ENCODE measurements around the gene C5orf24. TPM values are rescaled to one million over a fixed set of nuclear protein-coding genes. Genes with fewer than 3 reads are reported as not detected.

C5orf24 gene
- total and polyA plus RNA-seq, 3 experiments from 2014 or later, result 10.5 to 29.8 (median 28.9) TPM

- ChIA-PET CTCF (no interaction called here), POLR2A (no interaction called here)
- Mint-ChIP-seq H3K4me3 (no peak overlapping the region), H3K27me3 (no peaks in the 10 kb centered on the region), H3K36me3 (peaks cover 0 to 6% (median 0%) of the 10 kb centered on the region in 3 donors), H3K9me3 (no peaks in the 10 kb centered on the region), H3K4me1 (peaks cover 0 to 4% (median 0%) of the 10 kb centered on the region in 3 donors), H3K27ac (no peak overlapping the region)
- no peaks in the 10 kb centered on the region for H3K27me3 ChIP-seq (ENCODE audit: insufficient read depth, low read length, poor library complexity, severe bottlenecking)
- H3K27ac ChIP-seq (ENCODE audit: low read depth, low read length), result no peak overlapping the region
- no peaks in the 10 kb centered on the region for H3K36me3 ChIP-seq (ENCODE audit: insufficient read depth, low read length)
- H3K4me1 ChIP-seq (ENCODE audit: insufficient read depth, low read length), result no peaks in the 10 kb centered on the region
- no peak for DNase-seq
- no peaks in the 10 kb centered on the region for H3K9me3 ChIP-seq (ENCODE audit: low read length)
- H3K4me3 ChIP-seq (ENCODE audit: low read length), result no peak overlapping the region
Observed at GRCh38 chr5:134864707-134865106, 18.9 kb downstream of the C5orf24 start.

GRCh38 chr5:134873494-134873893, 27.7 kb downstream of the C5orf24 start:
- ChIA-PET POLR2A (interaction anchor here (0.7 to 1.8 kb wide), 6 partner anchors 26 to 135 kb away, joined by 3 to 20 read pairs (median 4); partner anchors contain the start of genes C5orf24, CAMLG and PCBD2), CTCF (interaction anchor here (0.6 to 3.3 kb wide), 8 partner anchors 11 to 521 kb away, joined by 3 to 17 read pairs (median 4); partner anchors contain the start of genes C5orf24, DDX46 and PCBD2)
- H3K27ac ChIP-seq (ENCODE audit: low read depth, low read length), result peak overlapping the region; percentile 88
- Mint-ChIP-seq H3K27ac (peak overlapping the region; percentile 92 to 99 (median 97)), H3K4me1 (peaks cover 36 to 41% (median 39%) of the 10 kb centered on the region in 3 donors), H3K4me3 (peak overlapping the region; percentile 93 to 99 (median 95)), H3K27me3 (no peaks in the 10 kb centered on the region), H3K36me3 (peaks cover 0 to 17% (median 4%) of the 10 kb centered on the region in 3 donors), H3K9me3 (no peaks in the 10 kb centered on the region)
- H3K4me3 ChIP-seq (ENCODE audit: low read length), result peak overlapping the region; percentile 99
- H3K4me1 ChIP-seq (ENCODE audit: insufficient read depth, low read length), result peaks cover 34% of the 10 kb centered on the region
- DNase-seq, result peak in 2 of 5 donors; percentile 19 to 21
- H3K9me3 ChIP-seq (ENCODE audit: low read length), result no peaks in the 10 kb centered on the region
- H3K36me3 ChIP-seq (ENCODE audit: insufficient read depth, low read length), result no peaks in the 10 kb centered on the region
- H3K27me3 ChIP-seq (ENCODE audit: insufficient read depth, low read length, poor library complexity, severe bottlenecking), result no peaks in the 10 kb centered on the region

- peaks cover 34% of the 10 kb centered on the region for H3K4me1 ChIP-seq (ENCODE audit: insufficient read depth, low read length)
- peak; percentile 73 to 88 (median 79) for DNase-seq
- ChIA-PET CTCF (interaction anchor here (0.6 to 3.3 kb wide), 8 partner anchors 10 to 522 kb away, joined by 3 to 17 read pairs (median 4); partner anchors contain the start of genes C5orf24, DDX46 and PCBD2), POLR2A (interaction anchor here (0.7 to 1.8 kb wide), 5 partner anchors 27 to 136 kb away, joined by 3 to 20 read pairs (median 5); partner anchors contain the start of genes C5orf24, CAMLG and PCBD2)
- Mint-ChIP-seq H3K27me3 (no peaks in the 10 kb centered on the region), H3K9me3 (no peaks in the 10 kb centered on the region), H3K36me3 (peaks cover 0 to 22% (median 4%) of the 10 kb centered on the region in 3 donors), H3K27ac (peak within 1 kb of the TSS; percentile 92 to 99 (median 97)), H3K4me3 (peak within 1 kb of the TSS; percentile 93 to 99 (median 95)), H3K4me1 (peaks cover 39 to 48% (median 45%) of the 10 kb centered on the region in 3 donors)
- peak within 1 kb of the TSS; percentile 88 for H3K27ac ChIP-seq (ENCODE audit: low read depth, low read length)
- no peaks in the 10 kb centered on the region for H3K36me3 ChIP-seq (ENCODE audit: insufficient read depth, low read length)
- H3K9me3 ChIP-seq (ENCODE audit: low read length), result no peaks in the 10 kb centered on the region
- no peaks in the 10 kb centered on the region for H3K27me3 ChIP-seq (ENCODE audit: insufficient read depth, low read length, poor library complexity, severe bottlenecking)
- peak within 1 kb of the TSS; percentile 99 for H3K4me3 ChIP-seq (ENCODE audit: low read length)
Observed at GRCh38 chr5:134873987-134874830, 28.4 kb downstream of the C5orf24 start, which contains the start of gene TXNDC15. Gene TXNDC15 (plus strand): TSS chr5:134874371. CDS start chr5:134874428, 57 bp downstream.

GRCh38 chr5:134874831-134875655, 29.3 kb downstream of the C5orf24 start:
- POLR2A ChIA-PET, result interaction anchor here (1.3 to 1.6 kb wide), 2 partner anchors 28 to 29 kb away, joined by 5 to 15 read pairs; partner anchors contain the start of gene C5orf24
- Histone ChIP-seq H3K4me3 (ENCODE audit: low read length) (peak overlapping the region; percentile 99), H3K36me3 (ENCODE audit: insufficient read depth, low read length) (no peaks in the 10 kb centered on the region), H3K27me3 (ENCODE audit: insufficient read depth, low read length, poor library complexity, severe bottlenecking) (no peaks in the 10 kb centered on the region), H3K4me1 (ENCODE audit: insufficient read depth, low read length) (peaks cover 34% of the 10 kb centered on the region), H3K9me3 (ENCODE audit: low read length) (no peaks in the 10 kb centered on the region), H3K27ac (ENCODE audit: low read depth, low read length) (peak overlapping the region; percentile 88)
- Mint-ChIP-seq H3K36me3 (peaks cover 0 to 27% (median 4%) of the 10 kb centered on the region in 3 donors), H3K27ac (peak overlapping the region; percentile 92 to 99 (median 97)), H3K4me1 (peaks cover 43 to 57% (median 54%) of the 10 kb centered on the region in 3 donors), H3K4me3 (peak overlapping the region; percentile 93 to 99 (median 95)), H3K27me3 (no peaks in the 10 kb centered on the region), H3K9me3 (no peaks in the 10 kb centered on the region)
- CTCF ChIA-PET, result interaction anchor here (1.5 to 1.8 kb wide), 2 partner anchors 29 kb away, joined by 4 to 5 read pairs; partner anchors contain the start of genes C5orf24 and PCBD2
- DNase-seq, result peak; percentile 2 to 47 (median 7)

- no peaks in the 10 kb centered on the region for H3K9me3 ChIP-seq (ENCODE audit: low read length)
- H3K4me1 ChIP-seq (ENCODE audit: insufficient read depth, low read length), result peaks cover 34% of the 10 kb centered on the region
- Mint-ChIP-seq H3K4me1 (peaks cover 48 to 65% (median 62%) of the 10 kb centered on the region in 3 donors), H3K36me3 (peaks cover 0 to 32% (median 7%) of the 10 kb centered on the region in 3 donors), H3K27ac (peak overlapping the region; percentile 36 to 99 (median 88)), H3K9me3 (no peaks in the 10 kb centered on the region), H3K4me3 (peak overlapping the region; percentile 9 to 94 (median 75)), H3K27me3 (no peaks in the 10 kb centered on the region)
- ChIA-PET CTCF (no interaction called here), POLR2A (no interaction called here)
- no peak overlapping the region for H3K4me3 ChIP-seq (ENCODE audit: low read length)
- H3K27ac ChIP-seq (ENCODE audit: low read depth, low read length), result no peak overlapping the region
- H3K27me3 ChIP-seq (ENCODE audit: insufficient read depth, low read length, poor library complexity, severe bottlenecking), result no peaks in the 10 kb centered on the region
- H3K36me3 ChIP-seq (ENCODE audit: insufficient read depth, low read length), result no peaks in the 10 kb centered on the region
- DNase-seq, result no peak
Observed at GRCh38 chr5:134877159-134877558, 31.4 kb downstream of the C5orf24 start.

GRCh38 chr5:134878403-134878802, 32.6 kb downstream of the C5orf24 start:
- H3K27me3 ChIP-seq (ENCODE audit: insufficient read depth, low read length, poor library complexity, severe bottlenecking), result no peaks in the 10 kb centered on the region
- ChIA-PET POLR2A (no interaction called here), CTCF (no interaction called here)
- peak overlapping the region in 5 of 8 donors; percentile 24 to 84 (median 73) for H3K27ac Mint-ChIP-seq
- no peak overlapping the region for H3K27ac ChIP-seq (ENCODE audit: low read depth, low read length)
- H3K36me3 Mint-ChIP-seq, result peaks cover 0 to 32% (median 7%) of the 10 kb centered on the region in 3 donors
- no peaks in the 10 kb centered on the region for H3K27me3 Mint-ChIP-seq
- H3K4me1 ChIP-seq (ENCODE audit: insufficient read depth, low read length), result peaks cover 30% of the 10 kb centered on the region
- H3K36me3 ChIP-seq (ENCODE audit: insufficient read depth, low read length), result no peaks in the 10 kb centered on the region
- no peaks in the 10 kb centered on the region for H3K9me3 ChIP-seq (ENCODE audit: low read length)
- H3K9me3 Mint-ChIP-seq, result no peaks in the 10 kb centered on the region
- H3K4me3 ChIP-seq (ENCODE audit: low read length), result no peak overlapping the region
- no peak for DNase-seq
- H3K4me1 Mint-ChIP-seq, result peaks cover 46 to 64% (median 60%) of the 10 kb centered on the region in 3 donors
- H3K4me3 Mint-ChIP-seq, result peak overlapping the region in 2 of 7 donors; percentile 27 to 66

GRCh38 chr5:134879456-134879855, 33.7 kb downstream of the C5orf24 start:
- Mint-ChIP-seq H3K36me3 (peaks cover 0 to 27% (median 7%) of the 10 kb centered on the region in 3 donors), H3K27ac (peak overlapping the region in 3 of 8 donors; percentile 40 to 92 (median 42))
- POLR2A ChIA-PET, result no interaction called here

More at GRCh38 chr5:134879456-134879855, 33.7 kb downstream of the C5orf24 start:
- Histone ChIP-seq H3K27ac (ENCODE audit: low read depth, low read length) (no peak overlapping the region), H3K9me3 (ENCODE audit: low read length) (no peaks in the 10 kb centered on the region), H3K27me3 (ENCODE audit: insufficient read depth, low read length, poor library complexity, severe bottlenecking) (no peaks in the 10 kb centered on the region), H3K4me3 (ENCODE audit: low read length) (no peak overlapping the region), H3K36me3 (ENCODE audit: insufficient read depth, low read length) (no peaks in the 10 kb centered on the region), H3K4me1 (ENCODE audit: insufficient read depth, low read length) (peaks cover 24% of the 10 kb centered on the region)
- H3K4me3 Mint-ChIP-seq, result peak overlapping the region in 1 of 7 donors; percentile 11
- no peaks in the 10 kb centered on the region for H3K27me3 Mint-ChIP-seq
- H3K9me3 Mint-ChIP-seq, result no peaks in the 10 kb centered on the region
- DNase-seq, result no peak
- CTCF ChIA-PET, result no interaction called here
- peaks cover 44 to 61% (median 57%) of the 10 kb centered on the region in 3 donors for H3K4me1 Mint-ChIP-seq

All from CD8-positive, alpha-beta memory T cell (primary cell).